SK-N-MC (cell line): ENCODE data around the gene LRRFIP1.
"Not testable (repeated sequence)": the region's sequence is repeated elsewhere in the genome, so short reads cannot be mapped to it uniquely, and the experiment has no call there.

Source experiments
- DNase-seq: peaks from one replicate; pipeline ENCODE4 v3.0.0-alpha.2; 2011; ENCODE audit warnings: low read depth, low spot score
- H3K27ac ChIP-seq: fragments of 200-600 bp; sonication (generic); 2 replicates; pipeline ENCODE4 v1.5.1; 2016; ENCODE audit warnings: mixed run types
- H3K36me3 ChIP-seq: fragments of 200-600 bp; sonication (generic); 2 replicates; pipeline ENCODE4 v1.6.1; 2017; ENCODE audit warnings: antibody characterized with exemption, low read length, mixed read lengths; ENCODE audit not compliant: insufficient read depth
- H3K4me3 ChIP-seq: fragments of 200-600 bp; sonication (generic); 2 replicates; pipeline ENCODE4 v1.5.1; 2016
- H3K9ac ChIP-seq: fragments of 200-600 bp; sonication (generic); 2 replicates; pipeline ENCODE4 v1.8.0; 2017; ENCODE audit warnings: mixed run types, mixed read lengths; ENCODE audit not compliant: insufficient read length
- H3K9me3 ChIP-seq: fragments of 200-600 bp; sonication (generic); 2 replicates; pipeline ENCODE4 v1.6.1; 2017; ENCODE audit warnings: low read depth, mild to moderate bottlenecking, antibody characterized with exemption, low read length, moderate library complexity, mixed read lengths
- EZH2 ChIP-seq: fragments of 200-600 bp; sonication (generic); IDR thresholded peaks from one replicate; pipeline ENCODE4 v1.6.1; 2017; ENCODE audit warnings: antibody characterized with exemption
- FOXP2 ChIP-seq: optimal IDR thresholded peaks from 2 replicates; pipeline ENCODE3; 2011; ENCODE audit warnings: mild to moderate bottlenecking, moderate library complexity; ENCODE audit not compliant: insufficient read depth; ENCODE audit errors: extremely low read length, control extremely low read depth
- POLR2AphosphoS5 ChIP-seq: IDR thresholded peaks from 2 replicates; pipeline ENCODE4 v1.6.1; 2012; ENCODE audit warnings: mild to moderate bottlenecking, low read depth, low read length, borderline replicate concordance

LRRFIP1 gene

DNA sequence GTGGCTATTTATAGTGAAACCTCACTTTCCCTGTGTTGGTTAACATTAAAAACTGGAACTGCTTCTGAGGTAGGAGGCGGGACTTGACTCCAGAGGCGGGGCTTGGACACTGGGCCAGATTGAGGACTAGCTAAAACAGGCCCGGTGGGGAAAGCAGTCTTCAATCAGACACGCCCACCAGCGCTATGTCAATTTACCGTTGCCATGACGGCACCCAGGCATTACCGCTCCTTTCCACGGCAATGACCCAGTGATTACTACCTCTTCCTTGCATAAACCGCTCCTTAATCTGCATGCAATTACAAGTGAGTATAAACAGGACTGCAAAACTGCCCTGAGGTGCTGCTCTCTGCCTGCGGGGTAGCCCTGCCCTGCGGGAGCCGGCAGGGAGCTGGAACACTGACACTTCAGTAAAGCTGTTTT lies 35.3 kb downstream of the LRRFIP1 start:
- no peak overlapping the region for H3K9ac ChIP-seq
- H3K9me3 ChIP-seq, result no peaks in the 10 kb centered on the region
- H3K4me3 ChIP-seq, result peak overlapping the region; percentile 44
- no peaks in the 10 kb centered on the region for H3K36me3 ChIP-seq
- H3K27ac ChIP-seq, result peak overlapping the region; percentile 42; the same call in 1 of the 2 replicates
- DNase-seq, result peak; percentile 58
- peak; percentile 29; the same call in 1 of the 2 replicates for TF ChIP-seq POLR2AphosphoS5
- no peak for TF ChIP-seq EZH2
- TF ChIP-seq FOXP2, result peak; percentile 21

DNA sequence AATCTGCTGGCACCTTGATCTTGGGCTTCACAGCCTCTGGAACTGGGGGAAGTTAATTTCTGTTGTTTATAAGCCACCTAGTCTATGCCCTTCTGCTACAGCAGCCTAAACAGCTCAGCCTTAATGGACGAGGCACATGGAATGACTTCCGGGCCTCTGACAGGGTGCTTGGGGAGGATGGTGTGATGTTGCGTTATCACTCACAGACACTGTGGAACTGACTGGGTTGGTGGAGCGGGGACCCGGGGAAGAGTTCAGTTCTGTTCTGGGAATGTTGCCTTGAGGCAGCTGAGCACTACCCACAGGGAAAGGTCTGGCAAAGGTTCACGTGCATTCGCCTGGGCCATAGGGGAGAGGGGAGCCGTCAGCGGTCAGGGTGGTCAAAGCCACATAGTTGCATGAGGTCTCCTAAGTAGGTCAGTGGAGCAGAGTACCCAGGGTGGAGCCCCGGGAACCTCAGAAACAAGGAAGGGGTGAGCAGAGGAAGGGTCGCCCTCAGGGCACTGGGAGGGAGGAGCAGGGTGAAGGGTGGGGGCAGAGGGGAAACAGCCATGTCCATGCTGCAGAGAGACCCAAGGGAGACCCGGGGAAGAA lies 36.2 kb downstream of the LRRFIP1 start:
- no peak overlapping the region for H3K9ac ChIP-seq

DNA sequence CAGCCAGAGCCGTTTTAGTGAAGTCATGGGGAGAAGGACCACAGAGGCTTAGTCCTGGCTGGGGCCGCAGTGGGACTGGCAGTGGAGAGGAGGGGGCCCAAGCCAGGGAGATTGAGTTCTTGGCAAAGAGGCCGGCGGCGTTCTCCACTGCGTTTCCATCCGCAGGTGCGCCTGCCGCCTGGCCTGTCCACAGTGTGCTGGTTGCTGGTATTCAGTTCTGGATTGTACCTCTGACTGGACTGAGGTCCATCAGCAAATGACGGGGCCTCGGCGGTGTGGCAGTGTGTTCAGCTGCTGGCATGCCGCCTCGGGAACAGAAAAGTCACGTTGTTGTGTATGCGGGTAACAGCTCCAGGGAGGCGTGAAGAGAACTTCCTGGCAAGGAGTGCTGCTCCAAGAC lies 36.8 kb downstream of the LRRFIP1 start:
- no peak for TF ChIP-seq EZH2
- TF ChIP-seq POLR2AphosphoS5, result no peak
- no peak for TF ChIP-seq FOXP2
- no peaks in the 10 kb centered on the region for H3K9me3 ChIP-seq
- 0 out of 2 replicates have a peak overlapping the region, but pooled peaks have one; percentile 17 for H3K27ac ChIP-seq

More for the DNA sequence above, 36.2 kb downstream of the LRRFIP1 start:
- DNase-seq, result no peak
- Histone ChIP-seq H3K9me3 (no peaks in the 10 kb centered on the region), H3K27ac (peak overlapping the region; percentile 42; the same call in 1 of the 2 replicates), H3K4me3 (0 out of 2 replicates have a peak overlapping the region, but pooled peaks have one; percentile 44), H3K36me3 (no peaks in the 10 kb centered on the region)
- TF ChIP-seq POLR2AphosphoS5, result no peak

DNA sequence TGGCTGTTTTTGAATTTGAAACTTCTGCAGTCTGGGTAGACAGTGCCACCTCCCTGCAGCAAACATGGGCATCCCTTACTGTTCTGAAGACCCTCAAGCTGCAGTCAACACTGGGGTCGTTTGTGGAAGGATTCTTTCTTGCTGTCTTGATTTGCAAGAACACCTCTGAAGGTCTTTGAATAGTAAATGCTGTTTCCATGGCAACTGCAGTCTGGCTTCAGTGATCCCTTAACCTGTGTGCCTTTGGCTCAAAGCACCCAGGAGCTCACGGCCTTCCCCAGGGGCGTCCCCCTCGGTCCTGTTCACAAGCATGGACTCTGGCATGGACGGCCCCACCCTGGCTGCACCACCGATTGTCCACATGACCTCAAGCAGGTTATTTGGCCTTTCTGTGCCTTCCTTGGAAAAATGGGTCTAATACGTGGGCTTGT lies 38.3 kb downstream of the LRRFIP1 start:
- Histone ChIP-seq H3K9me3 (no peaks in the 10 kb centered on the region), H3K9ac (no peak overlapping the region), H3K36me3 (no peaks in the 10 kb centered on the region), H3K27ac (no peak overlapping the region), H3K4me3 (no peak overlapping the region)
- no peak for TF ChIP-seq FOXP2
- no peak for TF ChIP-seq EZH2
- TF ChIP-seq POLR2AphosphoS5, result no peak
- no peak for DNase-seq

More for the DNA sequence above, 36.8 kb downstream of the LRRFIP1 start:
- Histone ChIP-seq H3K9ac (no peak overlapping the region), H3K4me3 (no peak overlapping the region), H3K36me3 (no peaks in the 10 kb centered on the region)
- no peak for DNase-seq

DNA sequence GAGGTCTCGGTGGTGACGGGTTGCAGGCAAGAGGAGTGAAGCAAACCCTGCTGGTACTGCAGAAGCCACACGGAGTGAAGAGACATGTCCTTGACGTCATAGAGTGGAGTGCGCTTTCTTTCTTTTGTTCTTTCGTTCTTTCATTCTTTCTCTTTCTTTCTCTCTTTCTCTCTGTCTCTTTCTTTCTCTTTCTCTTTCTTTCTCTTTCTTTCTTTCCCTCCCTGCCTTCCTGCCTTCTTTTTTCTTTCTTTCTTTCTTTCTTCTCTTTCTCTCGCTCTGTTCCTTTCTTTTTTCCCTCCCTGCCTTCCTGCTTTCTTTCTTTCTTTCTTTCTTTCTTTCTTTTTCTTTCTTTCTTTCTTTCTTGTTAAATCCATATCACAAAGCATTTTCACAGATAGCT lies 39.2 kb downstream of the LRRFIP1 start:
- Histone ChIP-seq H3K27ac (no peak overlapping the region), H3K36me3 (no peaks in the 10 kb centered on the region), H3K9ac (no peak overlapping the region), H3K9me3 (no peaks in the 10 kb centered on the region), H3K4me3 (no peak overlapping the region)
- no peak for DNase-seq
- TF ChIP-seq FOXP2, result no peak
- no peak for TF ChIP-seq POLR2AphosphoS5
- no peak for TF ChIP-seq EZH2

DNA sequence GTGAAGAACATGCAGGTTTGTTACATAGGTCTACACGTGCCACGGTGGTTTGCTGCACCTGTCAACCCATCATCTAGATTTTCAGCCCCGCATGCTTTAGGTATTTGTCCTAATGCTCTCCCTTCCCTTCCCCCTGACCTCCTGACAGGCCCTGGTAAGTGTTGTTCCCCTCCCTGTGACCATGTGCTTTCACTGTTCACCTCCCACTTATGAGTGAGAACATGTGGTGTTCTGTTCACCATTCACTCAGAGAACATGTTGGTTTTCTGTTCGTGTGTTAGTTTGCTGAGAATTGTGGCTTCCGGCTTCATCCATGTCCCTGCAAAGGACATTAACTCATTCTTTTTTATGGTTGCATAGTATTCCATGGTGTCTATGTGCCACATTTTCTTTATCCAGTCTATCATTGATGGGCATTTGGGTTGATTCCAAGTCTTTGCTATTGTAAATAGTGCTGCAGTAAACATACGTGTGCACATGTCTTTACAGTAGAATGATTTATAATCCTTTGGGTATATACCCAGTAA lies 39.7 kb downstream of the LRRFIP1 start:
- H3K9me3 ChIP-seq, H3K9ac ChIP-seq, DNase-seq, H3K4me3 ChIP-seq, H3K36me3 ChIP-seq, H3K27ac ChIP-seq: not testable (repeated sequence)

DNA sequence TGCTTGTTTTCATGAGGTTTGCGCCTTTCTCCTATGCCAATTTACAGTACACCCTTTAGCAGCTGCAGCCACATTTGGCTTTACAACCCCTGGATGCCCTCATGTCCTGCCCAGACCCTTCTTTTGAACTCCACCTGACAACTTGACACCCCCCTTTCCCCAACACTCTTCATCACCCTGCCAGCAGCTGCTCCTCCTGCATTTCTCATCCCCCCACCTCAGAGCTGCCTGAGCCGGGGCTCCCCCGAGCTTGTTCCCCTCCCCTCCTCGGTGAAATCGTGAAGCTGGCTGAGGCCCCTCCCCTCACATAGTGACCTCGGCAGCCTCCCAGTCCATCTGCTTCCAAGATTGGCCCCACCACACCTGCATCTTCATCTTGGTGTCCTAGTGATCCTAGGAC lies 40.5 kb downstream of the LRRFIP1 start:
- H3K9me3 ChIP-seq, result no peaks in the 10 kb centered on the region
- no peak overlapping the region for H3K9ac ChIP-seq
- DNase-seq, result no peak
- no peaks in the 10 kb centered on the region for H3K36me3 ChIP-seq
- H3K27ac ChIP-seq, result no peak overlapping the region
- no peak overlapping the region for H3K4me3 ChIP-seq
- TF ChIP-seq FOXP2 (no peak), EZH2 (no peak), POLR2AphosphoS5 (no peak)

DNA sequence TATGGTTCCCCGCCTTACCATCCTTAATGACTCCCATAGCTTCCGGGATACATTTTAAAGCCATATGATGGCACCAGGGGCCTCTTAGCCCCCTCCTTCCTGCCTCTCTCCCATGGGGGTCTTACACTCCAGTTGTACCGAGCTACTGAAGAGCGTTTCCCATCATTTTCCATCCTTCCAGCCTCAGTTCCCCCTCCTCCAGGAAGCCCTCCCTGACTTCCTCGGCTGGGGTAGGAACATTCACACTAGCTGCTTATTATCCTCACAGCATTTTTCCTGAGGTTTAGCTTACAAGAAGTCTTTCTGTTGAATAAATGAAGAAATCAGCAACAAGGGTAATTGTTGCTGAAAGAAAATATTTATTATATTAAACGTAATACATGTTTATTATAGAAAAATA lies 41.1 kb downstream of the LRRFIP1 start:
- H3K9ac ChIP-seq, result no peak overlapping the region
- DNase-seq, result no peak
- H3K9me3 ChIP-seq, result no peaks in the 10 kb centered on the region
- no peaks in the 10 kb centered on the region for H3K36me3 ChIP-seq
- H3K4me3 ChIP-seq, result no peak overlapping the region
- TF ChIP-seq EZH2, result no peak
- TF ChIP-seq FOXP2, result no peak
- no peak for TF ChIP-seq POLR2AphosphoS5
- no peak overlapping the region for H3K27ac ChIP-seq

DNA sequence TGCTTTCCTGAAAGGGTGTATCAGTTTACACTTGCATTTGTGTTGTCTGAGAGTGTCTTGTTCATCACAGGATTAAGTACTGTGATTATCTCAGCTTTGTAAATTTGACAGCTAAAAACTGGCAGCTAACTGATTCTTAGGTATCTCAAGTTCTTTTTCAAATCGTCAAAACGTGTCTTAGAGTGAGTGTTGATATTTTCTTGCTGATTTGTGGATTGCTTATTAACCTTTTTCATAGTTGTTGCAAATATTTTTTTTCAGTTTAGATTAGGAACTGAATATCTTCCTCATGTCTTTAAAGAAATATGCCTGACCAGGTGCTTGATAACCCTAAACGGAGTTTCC lies 41.9 kb downstream of the LRRFIP1 start:
- no peak for DNase-seq
- Histone ChIP-seq H3K36me3 (no peaks in the 10 kb centered on the region), H3K27ac (0 out of 2 replicates have a peak overlapping the region, but pooled peaks have one; percentile 25), H3K9ac (peak overlapping the region; percentile 17), H3K4me3 (peak overlapping the region; percentile 55), H3K9me3 (no peaks in the 10 kb centered on the region)
- TF ChIP-seq FOXP2 (no peak), EZH2 (no peak), POLR2AphosphoS5 (no peak)
